ENCODE measurements around the gene PRMT1.

The PRMT1 gene

DNA sequence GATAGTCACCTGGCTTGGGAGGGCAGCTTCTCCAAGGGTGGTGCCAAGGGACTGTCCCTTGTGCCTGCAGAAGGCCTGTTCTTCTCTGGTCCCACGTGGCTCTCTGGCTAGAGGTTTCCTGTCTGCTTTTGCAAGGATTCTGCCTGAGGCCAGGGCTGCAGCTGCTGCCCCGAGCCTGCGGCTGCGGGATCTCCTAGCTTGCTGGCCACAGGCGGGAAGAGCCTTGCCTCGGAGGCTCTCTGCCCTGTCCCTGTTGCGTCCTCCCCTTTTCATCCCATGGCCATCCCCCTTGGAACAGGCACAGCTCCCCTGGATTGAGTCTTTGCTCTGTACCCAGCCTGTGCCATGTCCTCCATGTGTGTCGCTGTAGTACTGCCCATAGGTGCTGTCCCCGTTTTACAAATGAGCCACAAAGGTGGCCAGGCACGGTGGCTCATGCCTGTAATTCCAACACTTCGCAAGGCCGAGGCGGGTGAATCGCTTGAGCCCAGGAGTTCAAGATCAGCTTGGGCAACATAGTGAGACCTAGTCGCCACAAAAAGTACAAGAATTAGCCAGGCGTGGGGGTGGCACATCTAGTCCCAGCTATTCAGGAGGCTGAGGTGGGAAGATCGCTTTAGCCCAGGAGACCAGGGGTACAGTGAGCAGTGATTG is 20.5 kb upstream of the PRMT1 start:
- TF ChIP-seq POLR2A (IDR thresholded peaks at IDR 0.05; ENCODE audit: low read depth, low read length) = no peak
- FAIRE-seq (no peak), DNase-seq (ENCODE audit: insufficient read length, low spot score) (no peak)

DNA sequence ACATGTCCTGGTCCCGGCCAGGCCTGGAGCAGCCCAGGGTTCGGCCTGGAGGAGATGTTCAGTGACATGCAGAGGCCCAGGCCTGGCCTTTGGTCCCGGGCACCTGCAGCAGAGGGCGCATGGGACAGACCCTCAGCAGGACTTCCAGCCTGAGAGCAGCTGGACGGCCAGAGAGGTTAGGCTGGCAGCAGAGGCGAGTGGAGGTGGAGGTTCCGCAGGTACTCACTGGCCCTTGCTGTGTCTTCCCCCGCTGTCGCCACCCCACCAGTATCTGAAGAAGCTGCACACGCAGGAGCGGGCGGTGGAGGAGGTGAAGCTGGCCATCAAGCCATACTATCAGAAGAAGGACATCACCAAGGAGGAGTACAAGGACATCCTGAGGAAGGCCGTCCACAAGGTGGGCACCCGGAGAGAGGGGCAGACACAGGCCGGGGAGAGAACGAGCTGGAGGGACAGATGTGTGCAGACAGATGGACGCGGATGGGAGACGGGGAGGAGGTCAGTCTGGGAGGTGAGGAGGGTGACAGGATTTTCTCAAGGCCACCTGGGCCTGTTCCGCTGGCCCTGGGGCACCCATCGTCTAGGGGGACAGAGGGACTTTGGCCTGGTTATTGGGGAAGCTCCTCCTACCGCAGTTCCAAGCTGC is 19.5 kb upstream of the PRMT1 start:
- FAIRE-seq (no peak), DNase-seq (ENCODE audit: insufficient read length, low spot score) (no peak)
- no peak for TF ChIP-seq POLR2A (IDR thresholded peaks at IDR 0.05; ENCODE audit: low read depth, low read length)

DNA sequence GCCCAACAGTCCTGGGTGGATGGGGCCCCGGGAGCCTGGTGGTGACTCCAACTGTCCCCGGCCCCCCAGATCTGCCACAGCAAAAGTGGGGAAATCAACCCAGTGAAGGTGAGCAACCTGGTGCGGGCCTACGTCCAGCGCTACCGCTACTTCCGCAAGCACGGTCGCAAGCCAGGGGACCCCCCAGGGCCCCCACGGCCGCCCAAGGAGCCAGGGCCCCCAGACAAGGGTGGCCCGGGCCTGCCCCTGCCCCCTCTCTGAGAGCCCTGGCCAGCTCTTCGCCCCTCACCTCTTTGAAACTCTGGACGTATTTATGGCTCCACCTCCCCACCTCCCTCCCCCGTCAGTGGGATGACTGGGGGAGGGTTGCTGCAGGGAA is 18.9 kb upstream of the PRMT1 start:
- TF ChIP-seq POLR2A (IDR thresholded peaks at IDR 0.05; ENCODE audit: low read depth, low read length) = no peak
- FAIRE-seq (no peak), DNase-seq (ENCODE audit: insufficient read length, low spot score) (no peak)

DNA sequence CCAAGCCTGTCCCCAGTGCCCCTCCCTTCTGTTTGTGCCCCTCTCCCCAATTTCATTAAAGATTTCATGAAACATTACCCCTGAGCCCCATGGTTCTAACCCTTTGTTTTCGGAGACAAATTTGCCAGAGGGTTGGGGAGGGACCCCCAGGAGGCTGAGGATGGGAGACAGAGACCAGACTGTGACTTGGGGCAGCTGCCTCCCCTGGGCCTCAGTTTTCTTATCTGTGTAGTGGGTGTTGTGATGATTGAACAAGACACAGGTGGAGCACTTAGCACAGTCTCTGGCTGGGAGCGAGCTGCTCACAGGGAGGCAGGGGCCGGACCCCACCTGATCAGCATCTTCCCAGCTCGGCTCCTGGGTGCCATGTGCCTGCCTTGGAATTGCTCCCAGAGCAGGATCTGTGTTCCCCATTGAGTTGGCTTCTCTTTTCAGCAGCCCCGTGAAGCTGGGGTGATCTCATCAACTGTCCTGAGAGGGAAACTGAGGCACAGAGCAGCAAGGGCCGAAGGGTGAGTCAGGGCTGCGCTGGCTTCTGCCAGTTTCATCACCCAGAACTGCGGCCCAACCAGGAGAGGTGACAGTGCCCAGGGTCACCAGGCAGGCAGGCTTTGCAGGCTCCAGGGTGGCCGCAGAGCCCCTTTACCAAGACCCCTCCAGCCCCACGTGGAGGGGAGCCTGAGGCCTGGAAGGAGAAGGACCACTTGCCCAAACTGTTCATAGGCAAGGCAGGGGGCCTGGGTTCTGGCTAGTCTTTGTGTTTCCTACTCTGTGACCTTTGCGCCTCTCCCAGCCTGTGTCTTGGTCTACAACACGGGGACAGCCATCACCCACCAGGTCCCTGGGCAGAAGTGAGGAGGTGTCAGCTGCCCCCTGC is 18.3 kb upstream of the PRMT1 start:
- DNase-seq (ENCODE audit: insufficient read length, low spot score) (no peak), FAIRE-seq (no peak)
- TF ChIP-seq POLR2A (IDR thresholded peaks at IDR 0.05; ENCODE audit: low read depth, low read length) = no peak

DNA sequence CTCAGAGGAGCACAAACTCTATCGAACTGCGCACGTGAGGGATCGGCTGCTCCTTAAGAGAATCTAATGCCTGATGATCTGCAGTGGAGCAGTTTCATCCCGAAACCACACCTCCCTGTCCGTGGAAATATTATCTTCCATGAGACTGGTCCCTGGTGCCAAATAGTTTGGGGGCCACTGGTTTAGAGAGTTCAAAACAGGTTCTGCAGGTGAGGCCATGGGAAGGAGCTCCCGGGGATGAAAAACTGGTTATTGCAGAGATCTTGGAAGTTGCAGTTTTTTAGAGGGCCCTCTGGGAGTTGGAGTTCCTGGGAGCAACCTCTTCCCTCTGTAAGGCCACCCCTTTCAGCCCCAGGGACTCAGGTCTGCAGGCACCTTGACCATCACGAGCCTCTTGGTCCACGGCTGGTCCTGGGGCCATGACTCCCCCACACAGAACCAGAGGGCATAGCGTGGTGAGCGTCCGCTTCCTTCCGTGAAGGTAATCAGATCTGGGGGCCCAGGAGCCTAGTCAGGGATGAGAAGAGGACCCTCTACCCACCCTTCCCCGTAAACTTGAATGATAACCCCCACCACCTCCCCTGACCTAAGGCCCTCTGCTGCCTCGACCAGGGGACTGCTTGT is 16.6 kb upstream of the PRMT1 start:
- no peak for DNase-seq (ENCODE audit: insufficient read length, low spot score)
- no peak for FAIRE-seq
- TF ChIP-seq POLR2A (IDR thresholded peaks at IDR 0.05; ENCODE audit: low read depth, low read length) = no peak

DNA sequence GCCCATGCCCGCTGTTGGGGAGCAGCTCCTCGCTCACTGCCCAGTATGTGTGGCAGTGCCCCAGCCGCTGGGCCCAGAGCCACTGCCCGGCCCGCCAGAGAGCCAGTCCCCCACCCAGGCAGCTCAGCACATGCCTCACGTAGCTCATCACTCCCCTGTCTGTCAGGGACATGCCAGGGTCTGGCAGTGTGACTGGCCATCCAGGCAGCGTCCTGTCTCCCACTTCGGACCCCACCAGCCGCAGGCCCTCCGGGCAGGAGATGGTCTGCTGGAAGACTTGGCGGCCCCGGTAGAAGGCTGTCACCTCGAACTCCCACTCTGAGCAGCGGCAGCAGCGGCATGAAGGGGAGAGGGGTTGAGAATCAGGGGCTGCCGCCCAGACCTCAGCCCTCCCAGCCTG is 15.1 kb upstream of the PRMT1 start:
- no peak for TF ChIP-seq POLR2A (IDR thresholded peaks at IDR 0.05; ENCODE audit: low read depth, low read length)
- DNase-seq (ENCODE audit: insufficient read length, low spot score) (no peak), FAIRE-seq (no peak)

DNA sequence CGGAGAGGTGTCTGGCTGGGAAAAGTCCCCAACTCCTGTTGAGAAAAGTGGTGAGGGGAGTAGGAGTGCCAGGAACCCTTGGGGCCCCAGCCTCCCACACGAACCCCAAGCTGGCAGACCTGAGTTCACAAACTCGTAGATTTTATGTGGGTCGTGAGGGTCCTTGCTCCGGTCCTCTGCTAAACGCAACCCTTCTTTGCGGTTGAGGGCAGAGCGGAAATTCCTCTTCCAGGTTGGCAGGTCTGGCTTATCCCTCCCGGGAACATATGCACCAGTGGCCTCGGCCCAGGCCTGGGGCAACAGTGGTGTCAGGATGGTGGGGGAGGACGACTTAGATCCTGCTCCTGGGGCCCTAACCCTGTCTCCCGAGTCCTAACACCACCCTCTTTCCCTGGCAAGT is 13.8 kb upstream of the PRMT1 start:
- FAIRE-seq (no peak), DNase-seq (ENCODE audit: insufficient read length, low spot score) (no peak)
- TF ChIP-seq POLR2A (IDR thresholded peaks at IDR 0.05; ENCODE audit: low read depth, low read length) = no peak

DNA sequence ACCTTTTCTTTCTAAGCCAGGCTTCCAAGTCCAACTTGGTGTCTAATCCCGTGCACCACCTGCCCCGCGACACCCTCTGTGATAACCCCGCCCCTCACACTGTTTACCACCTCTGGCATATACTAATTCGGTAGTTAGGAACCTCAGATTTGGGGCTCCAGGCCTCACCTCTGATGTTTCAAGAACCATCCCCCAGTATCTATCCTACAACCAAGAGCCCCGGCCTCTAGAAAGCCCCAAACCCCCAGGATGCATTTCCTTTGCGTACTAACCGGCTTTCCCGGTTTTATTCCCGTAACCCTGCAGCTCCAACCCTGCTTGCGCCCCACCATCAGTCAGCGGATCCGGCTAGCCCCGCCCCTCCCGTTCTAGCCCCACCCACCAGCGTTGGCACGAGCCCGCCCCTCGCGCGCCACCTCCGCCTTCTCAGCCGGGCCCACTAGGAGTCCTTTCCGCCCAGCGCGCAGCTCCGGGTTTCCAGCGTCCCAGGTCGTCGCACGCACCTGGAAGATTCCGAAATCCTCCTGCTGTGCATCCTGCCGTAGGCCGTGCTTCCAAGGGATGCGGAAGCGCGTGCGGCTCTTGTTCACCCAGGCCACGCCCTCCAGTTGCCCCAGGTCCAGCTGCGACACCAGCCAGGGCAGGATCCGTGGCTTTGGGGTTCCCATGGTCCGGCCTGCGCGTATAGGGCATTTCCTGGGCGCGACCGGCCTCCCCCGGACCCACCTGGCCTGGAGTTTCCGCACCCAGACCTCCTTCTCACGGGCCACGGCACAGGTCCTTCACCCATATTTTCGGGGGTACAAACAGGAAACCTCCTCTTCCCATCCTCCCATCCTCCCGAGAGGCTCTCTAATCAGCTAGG is 12.7 kb upstream of the PRMT1 start:
- peak; percentile 75; the same call in 1 of the 2 replicates for TF ChIP-seq POLR2A (IDR thresholded peaks at IDR 0.05; ENCODE audit: low read depth, low read length)
- peak; percentile 91 for DNase-seq (ENCODE audit: insufficient read length, low spot score)
- FAIRE-seq = no peak

DNA sequence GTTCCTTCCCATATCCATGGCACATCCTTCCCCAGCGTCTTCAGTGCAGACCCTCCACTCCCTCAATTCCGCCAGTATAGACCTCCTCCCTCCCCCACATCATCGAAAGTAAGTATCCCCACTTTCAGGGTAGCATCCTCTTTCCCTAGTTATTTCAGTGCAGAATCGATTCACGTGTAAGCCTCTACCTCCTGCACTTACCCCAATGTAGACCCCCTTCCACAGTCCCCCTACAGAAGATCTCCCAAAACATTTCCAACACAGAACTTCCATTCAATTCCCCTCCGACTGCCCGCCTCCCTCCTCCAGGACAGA is 12.1 kb upstream of the PRMT1 start:
- DNase-seq (ENCODE audit: insufficient read length, low spot score) = no peak
- TF ChIP-seq POLR2A (IDR thresholded peaks at IDR 0.05; ENCODE audit: low read depth, low read length) = no peak
- FAIRE-seq = no peak

DNA sequence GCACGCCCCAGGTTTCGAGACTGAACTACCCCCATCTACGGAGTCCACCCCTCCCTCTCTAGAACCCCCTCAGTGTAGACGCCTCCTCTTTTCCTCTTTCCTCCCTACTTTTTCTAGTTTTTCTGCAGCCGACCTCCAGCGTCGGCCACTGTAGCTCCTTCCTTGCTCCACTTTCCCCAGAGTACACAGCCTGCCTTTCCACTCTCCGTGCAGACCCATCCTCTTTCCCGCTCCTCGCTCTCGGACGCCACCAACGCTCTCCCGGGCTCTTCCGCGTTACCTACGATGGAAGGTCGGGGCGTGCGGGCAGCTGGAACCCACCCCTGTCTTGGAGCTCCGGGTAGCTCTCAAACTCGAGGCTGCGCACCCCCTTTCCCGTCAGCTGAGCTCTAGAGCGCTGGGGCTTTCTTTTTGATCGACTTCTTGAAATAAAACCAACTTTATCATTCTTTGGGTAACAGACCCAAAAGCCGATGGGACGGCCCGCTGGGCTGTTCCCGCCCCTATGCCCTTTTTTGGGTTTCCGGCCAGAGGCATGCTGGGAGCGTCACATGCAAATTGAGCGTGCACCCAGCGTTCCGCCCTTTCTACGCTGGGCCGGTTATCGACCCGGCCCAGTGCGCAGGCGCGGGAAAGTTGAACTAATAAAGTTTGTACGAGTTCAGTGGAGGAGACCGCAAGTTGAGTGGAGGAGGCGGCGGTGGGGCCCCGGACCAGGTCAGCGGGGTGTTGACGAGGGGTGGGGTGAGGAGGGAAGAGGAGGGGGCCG is 11.5 kb upstream of the PRMT1 start, which contains the start of the genes BCL2L12 and IRF3:
Gene BCL2L12, plus strand, starts transcription at position 583 of the 769 bp plus-strand sequence. CDS start 760 bp downstream, outside the sequence.
Gene IRF3, minus strand, starts transcription at position 507 of the 769 bp plus-strand sequence. CDS start 1,019 bp downstream, outside the sequence.
- DNase-seq (ENCODE audit: insufficient read length, low spot score) (peak; percentile 95), FAIRE-seq (no peak)
- TF ChIP-seq POLR2A (IDR thresholded peaks at IDR 0.05; ENCODE audit: low read depth, low read length) = peak; percentile 72

DNA sequence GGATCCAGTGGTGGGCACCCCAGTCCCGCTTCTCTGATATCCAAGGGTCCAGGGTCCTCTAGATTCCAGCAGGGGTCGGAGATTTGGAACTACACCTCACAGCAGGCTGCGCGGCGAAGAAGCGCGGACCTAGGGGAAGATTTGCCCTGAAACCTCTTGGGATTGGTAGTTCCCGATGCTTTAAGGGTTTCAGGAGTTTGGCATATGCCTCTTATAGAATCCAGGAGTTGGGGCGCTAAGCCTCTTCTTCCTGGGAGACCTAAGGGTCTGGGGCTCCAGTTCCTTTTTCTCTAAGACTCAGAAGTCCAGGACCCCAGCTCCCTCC is 11.0 kb upstream of the PRMT1 start:
- no peak for FAIRE-seq
- no peak for DNase-seq (ENCODE audit: insufficient read length, low spot score)
- no peak for TF ChIP-seq POLR2A (IDR thresholded peaks at IDR 0.05; ENCODE audit: low read depth, low read length)

DNA sequence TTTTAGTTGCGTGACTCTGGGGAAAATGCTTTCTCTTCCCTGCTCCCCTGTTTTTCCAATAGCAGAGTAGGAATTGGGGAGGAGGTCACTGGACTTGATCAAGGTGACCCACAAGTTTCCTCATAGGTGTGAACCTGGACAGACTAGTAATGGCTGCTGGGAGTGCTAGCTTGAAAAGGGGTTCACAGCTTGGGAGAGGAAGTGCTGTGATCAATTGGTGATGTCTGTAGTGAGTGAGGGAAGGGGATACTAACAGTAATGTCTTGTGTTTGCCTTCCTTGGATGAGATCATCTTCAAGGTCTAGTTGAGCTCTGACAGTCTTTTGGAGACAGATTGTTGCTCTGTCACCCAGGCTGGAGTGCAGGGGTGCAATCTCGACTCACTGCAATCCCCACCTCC is 9.6 kb upstream of the PRMT1 start:
- no peak for TF ChIP-seq POLR2A (IDR thresholded peaks at IDR 0.05; ENCODE audit: low read depth, low read length)
- DNase-seq (ENCODE audit: insufficient read length, low spot score) (no peak), FAIRE-seq (no peak)

DNA sequence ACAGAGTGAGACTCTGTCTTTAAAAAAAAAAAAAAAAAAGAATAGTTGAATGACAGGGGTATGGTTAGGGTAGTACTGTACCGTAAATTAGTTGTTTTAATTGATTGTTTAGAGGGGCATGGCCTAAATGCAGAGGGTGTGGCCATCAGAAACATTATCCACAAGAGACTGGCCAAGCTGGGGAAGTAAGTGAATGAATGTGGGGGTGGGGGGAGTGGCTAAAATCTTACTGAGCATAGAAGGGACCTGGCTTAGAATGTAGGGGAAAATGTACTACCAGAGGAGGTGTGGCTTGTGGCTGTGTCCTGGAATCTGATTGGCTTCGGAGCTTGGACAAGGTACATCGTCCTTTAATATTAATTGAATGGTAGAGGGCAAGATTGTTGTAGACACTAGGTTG is 7.6 kb upstream of the PRMT1 start:
- FAIRE-seq (no peak), DNase-seq (ENCODE audit: insufficient read length, low spot score) (no peak)
- no peak for TF ChIP-seq POLR2A (IDR thresholded peaks at IDR 0.05; ENCODE audit: low read depth, low read length)

All from H54 (cell line).